ENCODE data around the gene KRT40.

The KRT40 gene

DNA sequence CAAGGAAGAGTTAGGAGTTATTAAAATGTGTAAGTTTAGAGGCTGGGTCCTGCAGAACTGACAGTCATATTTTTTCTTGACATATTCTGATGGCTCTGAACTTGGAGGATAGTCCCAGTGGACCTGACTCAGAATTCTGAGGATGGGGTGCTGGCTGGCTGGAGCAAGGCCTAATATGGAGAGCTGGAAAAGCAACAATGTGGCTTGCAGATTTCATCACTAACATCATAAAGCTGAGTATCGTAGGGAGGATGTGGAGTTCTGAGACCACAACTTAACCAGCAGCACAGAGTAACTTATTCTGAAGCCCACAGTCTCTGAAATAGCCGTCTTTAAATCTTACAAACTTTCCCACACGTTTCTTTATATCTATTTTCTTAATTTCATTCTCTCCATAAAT lies 40.6 kb upstream of the KRT40 start:
- no peaks in the 10 kb centered on the region for H3K79me2 ChIP-seq (ENCODE audit: insufficient read depth, low read length)
- H4K20me1 ChIP-seq (ENCODE audit: insufficient read depth, low read length), result no peaks in the 10 kb centered on the region
- H3K9ac ChIP-seq (ENCODE audit: low read depth, low read length), result no peak overlapping the region
- no peak overlapping the region for H3K27ac ChIP-seq (ENCODE audit: low read length)
- no peaks in the 10 kb centered on the region for H3K9me3 ChIP-seq (ENCODE audit: insufficient read depth, low read length, severe bottlenecking)
- no peak for TF ChIP-seq EZH2 (IDR thresholded peaks at IDR 0.05; ENCODE audit: borderline replicate concordance, low read depth, low read length, severe bottlenecking)
- TF ChIP-seq, protein P1, sequence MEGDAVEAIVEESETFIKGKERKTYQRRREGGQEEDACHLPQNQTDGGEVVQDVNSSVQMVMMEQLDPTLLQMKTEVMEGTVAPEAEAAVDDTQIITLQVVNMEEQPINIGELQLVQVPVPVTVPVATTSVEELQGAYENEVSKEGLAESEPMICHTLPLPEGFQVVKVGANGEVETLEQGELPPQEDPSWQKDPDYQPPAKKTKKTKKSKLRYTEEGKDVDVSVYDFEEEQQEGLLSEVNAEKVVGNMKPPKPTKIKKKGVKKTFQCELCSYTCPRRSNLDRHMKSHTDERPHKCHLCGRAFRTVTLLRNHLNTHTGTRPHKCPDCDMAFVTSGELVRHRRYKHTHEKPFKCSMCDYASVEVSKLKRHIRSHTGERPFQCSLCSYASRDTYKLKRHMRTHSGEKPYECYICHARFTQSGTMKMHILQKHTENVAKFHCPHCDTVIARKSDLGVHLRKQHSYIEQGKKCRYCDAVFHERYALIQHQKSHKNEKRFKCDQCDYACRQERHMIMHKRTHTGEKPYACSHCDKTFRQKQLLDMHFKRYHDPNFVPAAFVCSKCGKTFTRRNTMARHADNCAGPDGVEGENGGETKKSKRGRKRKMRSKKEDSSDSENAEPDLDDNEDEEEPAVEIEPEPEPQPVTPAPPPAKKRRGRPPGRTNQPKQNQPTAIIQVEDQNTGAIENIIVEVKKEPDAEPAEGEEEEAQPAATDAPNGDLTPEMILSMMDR (IDR thresholded peaks at IDR 0.05; ENCODE audit: borderline replicate concordance, extremely low read depth, low read length, poor library complexity, severe bottlenecking), result no peak
- no peak for DNase-seq
- no peaks in the 10 kb centered on the region for H3K36me3 ChIP-seq (ENCODE audit: insufficient read depth, low read length)
- no peak overlapping the region for H2AFZ ChIP-seq (ENCODE audit: low read depth, low read length)
- no peak overlapping the region for H3K4me3 ChIP-seq (ENCODE audit: low read depth in 1 of 2, low read length in 2 of 2)
- H3K4me1 ChIP-seq (ENCODE audit: insufficient read depth, low read length), result no peaks in the 10 kb centered on the region
- no peak overlapping the region for H3K4me2 ChIP-seq (ENCODE audit: insufficient read depth, low read length)
- ATAC-seq (ENCODE audit: insufficient read depth, low read depth), result no peak
- H3K27me3 ChIP-seq (ENCODE audit: insufficient read depth, low read length, poor library complexity), result peaks cover 12% of the 10 kb centered on the region

DNA sequence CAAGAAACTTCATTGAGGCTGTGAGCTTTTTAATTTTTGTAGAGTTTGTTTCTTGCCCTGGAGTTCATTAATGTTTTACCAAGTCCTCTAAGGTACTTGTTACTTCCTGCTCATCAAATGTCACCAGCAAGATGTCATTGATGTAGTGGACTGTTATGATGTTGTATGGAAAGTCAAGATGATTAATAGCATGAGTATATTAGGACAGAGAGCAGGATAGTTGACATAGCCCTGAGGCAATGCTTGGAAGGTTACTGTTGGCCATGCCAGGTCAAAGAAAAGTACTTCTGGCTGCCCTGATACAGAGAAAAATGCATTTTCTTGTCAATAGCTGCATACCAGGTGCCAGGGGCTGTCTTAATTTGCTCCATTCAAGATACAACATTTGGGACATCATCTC lies 36.2 kb upstream of the KRT40 start:
- no peak overlapping the region for H3K9ac ChIP-seq (ENCODE audit: low read depth, low read length)
- ATAC-seq (ENCODE audit: insufficient read depth, low read depth) (no peak), DNase-seq (no peak)
- no peak for TF ChIP-seq EZH2 (IDR thresholded peaks at IDR 0.05; ENCODE audit: borderline replicate concordance, low read depth, low read length, severe bottlenecking)
- TF ChIP-seq, protein P1 (IDR thresholded peaks at IDR 0.05; ENCODE audit: borderline replicate concordance, extremely low read depth, low read length, poor library complexity, severe bottlenecking), result no peak
- H3K4me1 ChIP-seq (ENCODE audit: insufficient read depth, low read length), result no peaks in the 10 kb centered on the region
- H3K27me3 ChIP-seq (ENCODE audit: insufficient read depth, low read length, poor library complexity), result peaks cover 10% of the 10 kb centered on the region
- H3K4me3 ChIP-seq (ENCODE audit: low read depth in 1 of 2, low read length in 2 of 2), result no peak overlapping the region
- H3K36me3 ChIP-seq (ENCODE audit: insufficient read depth, low read length), result no peaks in the 10 kb centered on the region
- H2AFZ ChIP-seq (ENCODE audit: low read depth, low read length), result no peak overlapping the region
- H3K9me3 ChIP-seq (ENCODE audit: insufficient read depth, low read length, severe bottlenecking), result no peaks in the 10 kb centered on the region
- no peaks in the 10 kb centered on the region for H4K20me1 ChIP-seq (ENCODE audit: insufficient read depth, low read length)
- H3K79me2 ChIP-seq (ENCODE audit: insufficient read depth, low read length), result no peaks in the 10 kb centered on the region
- H3K4me2 ChIP-seq (ENCODE audit: insufficient read depth, low read length), result no peak overlapping the region
- no peak overlapping the region for H3K27ac ChIP-seq (ENCODE audit: low read length)

DNA sequence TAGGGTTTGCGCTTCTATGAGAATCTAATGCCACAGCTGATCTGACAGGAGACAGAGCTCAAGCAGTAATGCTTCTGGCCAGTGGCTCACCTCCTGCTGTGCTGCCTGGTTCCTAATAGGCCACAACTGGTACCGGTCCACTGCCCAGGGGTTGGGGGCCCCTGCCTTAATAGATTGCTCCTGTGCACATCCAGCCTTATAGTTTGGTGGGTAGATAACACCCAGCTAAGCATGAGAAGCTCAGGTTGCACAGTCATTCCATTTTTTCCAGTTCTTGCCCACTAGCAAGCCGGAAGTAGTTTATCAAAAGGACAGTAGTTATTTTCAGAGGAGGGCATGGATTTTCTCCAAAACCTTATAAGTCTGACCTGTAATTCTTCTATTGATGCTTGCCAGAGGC lies 35.3 kb upstream of the KRT40 start:
- no peak overlapping the region for H3K27ac ChIP-seq (ENCODE audit: low read length)
- TF ChIP-seq, protein P1 (IDR thresholded peaks at IDR 0.05; ENCODE audit: borderline replicate concordance, extremely low read depth, low read length, poor library complexity, severe bottlenecking), result no peak
- no peak for TF ChIP-seq EZH2 (IDR thresholded peaks at IDR 0.05; ENCODE audit: borderline replicate concordance, low read depth, low read length, severe bottlenecking)
- no peaks in the 10 kb centered on the region for H3K9me3 ChIP-seq (ENCODE audit: insufficient read depth, low read length, severe bottlenecking)
- H3K4me3 ChIP-seq (ENCODE audit: low read depth in 1 of 2, low read length in 2 of 2), result no peak overlapping the region
- H3K4me1 ChIP-seq (ENCODE audit: insufficient read depth, low read length), result no peaks in the 10 kb centered on the region
- H3K4me2 ChIP-seq (ENCODE audit: insufficient read depth, low read length), result no peak overlapping the region
- H2AFZ ChIP-seq (ENCODE audit: low read depth, low read length), result no peak overlapping the region
- ATAC-seq (ENCODE audit: insufficient read depth, low read depth) (no peak), DNase-seq (no peak)
- H3K9ac ChIP-seq (ENCODE audit: low read depth, low read length), result no peak overlapping the region
- H4K20me1 ChIP-seq (ENCODE audit: insufficient read depth, low read length), result no peaks in the 10 kb centered on the region
- peaks cover 10% of the 10 kb centered on the region for H3K27me3 ChIP-seq (ENCODE audit: insufficient read depth, low read length, poor library complexity)
- H3K79me2 ChIP-seq (ENCODE audit: insufficient read depth, low read length), result no peaks in the 10 kb centered on the region
- H3K36me3 ChIP-seq (ENCODE audit: insufficient read depth, low read length), result no peaks in the 10 kb centered on the region

DNA sequence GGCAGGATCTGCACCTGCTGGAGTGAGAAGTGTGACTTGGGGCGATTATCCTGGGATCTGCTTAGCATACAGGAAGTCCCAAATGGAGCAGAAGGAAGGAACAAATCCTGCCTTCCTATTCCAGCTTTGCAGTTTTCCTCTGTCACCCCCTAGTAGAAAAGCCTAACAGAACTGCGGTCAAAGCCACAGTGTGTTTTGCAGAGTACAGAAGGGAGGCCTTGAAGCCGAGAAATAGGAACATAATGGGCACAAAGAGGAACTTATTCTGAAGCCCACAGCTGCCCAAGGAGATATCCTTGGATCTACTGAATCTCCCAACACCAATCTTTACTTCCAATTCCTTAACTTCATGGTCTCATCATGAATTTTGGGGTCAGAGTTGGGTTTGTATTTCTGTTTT lies 34.4 kb upstream of the KRT40 start:
- ATAC-seq (ENCODE audit: insufficient read depth, low read depth), result no peak
- H3K27me3 ChIP-seq (ENCODE audit: insufficient read depth, low read length, poor library complexity), result peaks cover 10% of the 10 kb centered on the region
- H4K20me1 ChIP-seq (ENCODE audit: insufficient read depth, low read length), result no peaks in the 10 kb centered on the region
- no peaks in the 10 kb centered on the region for H3K36me3 ChIP-seq (ENCODE audit: insufficient read depth, low read length)
- H3K79me2 ChIP-seq (ENCODE audit: insufficient read depth, low read length), result no peaks in the 10 kb centered on the region
- no peaks in the 10 kb centered on the region for H3K9me3 ChIP-seq (ENCODE audit: insufficient read depth, low read length, severe bottlenecking)
- no peak overlapping the region for H3K4me2 ChIP-seq (ENCODE audit: insufficient read depth, low read length)
- H3K27ac ChIP-seq (ENCODE audit: low read length), result no peak overlapping the region
- H3K9ac ChIP-seq (ENCODE audit: low read depth, low read length), result no peak overlapping the region
- no peak for DNase-seq
- no peak overlapping the region for H2AFZ ChIP-seq (ENCODE audit: low read depth, low read length)
- TF ChIP-seq, protein P1 (IDR thresholded peaks at IDR 0.05; ENCODE audit: borderline replicate concordance, extremely low read depth, low read length, poor library complexity, severe bottlenecking), result no peak
- no peak for TF ChIP-seq EZH2 (IDR thresholded peaks at IDR 0.05; ENCODE audit: borderline replicate concordance, low read depth, low read length, severe bottlenecking)
- H3K4me3 ChIP-seq (ENCODE audit: low read depth in 1 of 2, low read length in 2 of 2), result no peak overlapping the region
- no peaks in the 10 kb centered on the region for H3K4me1 ChIP-seq (ENCODE audit: insufficient read depth, low read length)

Data from DND-41 (cell line).